ENCODE data around the gene MACO1.

DNA sequence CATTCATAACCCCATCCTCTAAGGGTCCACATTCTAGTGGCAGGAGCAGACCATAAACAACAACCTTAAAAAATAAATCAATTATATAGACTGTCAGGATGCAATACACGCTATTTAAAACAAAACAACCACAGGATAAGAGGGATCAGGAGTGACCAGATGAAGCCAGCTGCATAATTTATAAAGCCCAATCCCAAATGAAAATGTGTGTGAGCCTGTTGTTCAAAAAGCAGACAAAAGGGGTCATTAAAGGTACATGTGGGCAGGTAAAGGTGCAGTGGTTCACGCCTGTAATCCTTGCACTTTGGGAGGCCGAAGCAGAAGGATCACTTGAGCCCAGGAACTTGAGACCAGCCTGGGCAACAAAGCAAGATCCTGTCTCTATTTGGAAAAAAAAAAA, 102.3 kb downstream of the MACO1 start:
- TF ChIP-seq, protein P1, sequence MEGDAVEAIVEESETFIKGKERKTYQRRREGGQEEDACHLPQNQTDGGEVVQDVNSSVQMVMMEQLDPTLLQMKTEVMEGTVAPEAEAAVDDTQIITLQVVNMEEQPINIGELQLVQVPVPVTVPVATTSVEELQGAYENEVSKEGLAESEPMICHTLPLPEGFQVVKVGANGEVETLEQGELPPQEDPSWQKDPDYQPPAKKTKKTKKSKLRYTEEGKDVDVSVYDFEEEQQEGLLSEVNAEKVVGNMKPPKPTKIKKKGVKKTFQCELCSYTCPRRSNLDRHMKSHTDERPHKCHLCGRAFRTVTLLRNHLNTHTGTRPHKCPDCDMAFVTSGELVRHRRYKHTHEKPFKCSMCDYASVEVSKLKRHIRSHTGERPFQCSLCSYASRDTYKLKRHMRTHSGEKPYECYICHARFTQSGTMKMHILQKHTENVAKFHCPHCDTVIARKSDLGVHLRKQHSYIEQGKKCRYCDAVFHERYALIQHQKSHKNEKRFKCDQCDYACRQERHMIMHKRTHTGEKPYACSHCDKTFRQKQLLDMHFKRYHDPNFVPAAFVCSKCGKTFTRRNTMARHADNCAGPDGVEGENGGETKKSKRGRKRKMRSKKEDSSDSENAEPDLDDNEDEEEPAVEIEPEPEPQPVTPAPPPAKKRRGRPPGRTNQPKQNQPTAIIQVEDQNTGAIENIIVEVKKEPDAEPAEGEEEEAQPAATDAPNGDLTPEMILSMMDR (IDR thresholded peaks at IDR 0.05 in 4 of 5, conservative IDR thresholded peaks at IDR 0.05 in 1 of 5) = no peak
- no peak for TF ChIP-seq POLR2A (IDR thresholded peaks at IDR 0.05)

Data from gastrocnemius medialis (tissue), 4 donors.